Heart left ventricle (tissue), 16 donors: Measurements from ENCODE around the gene ADRM1. TPM values are rescaled to one million over a fixed set of nuclear protein-coding genes. Genes with fewer than 3 reads are reported as not detected.

ENCODE experiments used
- ATAC-seq, 4 donors: fragments of 200-7000 bp; cut with Tn5 transposase; one replicate each; pipeline ENCODE4 v1.9.1; 2020 to 2022; ENCODE audit warnings: moderate library complexity in 4 of 4, mild to moderate bottlenecking in 3 of 4, moderate number of reproducible peaks in 1 of 4
- DNase-seq, 5 donors: peaks; one replicate each; pipeline ENCODE4 v3.0.0-alpha.2; 2020
- H3K27ac ChIP-seq, 12 donors: fragments of 200-600 bp; sonication (generic) in 4 of 12; one replicate each; pipeline versions ENCODE4 v1.5.0 to v1.8.0; 2016 to 2022; ENCODE audit warnings: mild to moderate bottlenecking in 2 of 12
- H3K27me3 ChIP-seq, 9 donors: fragments of 200-600 bp; sonication (generic) in 2 of 9; one replicate each; pipeline versions ENCODE4 v1.5.1 to v1.8.0; 2016 to 2022; ENCODE audit warnings: mild to moderate bottlenecking in 3 of 9
- H3K36me3 ChIP-seq, 9 donors: fragments of 200-600 bp; sonication (generic) in 2 of 9; one replicate each; pipeline versions ENCODE4 v1.5.0 to v1.8.0; 2018 to 2022; ENCODE audit warnings: mild to moderate bottlenecking in 2 of 9
- H3K4me1 ChIP-seq, 12 donors: fragments of 200-600 bp; sonication (generic) in 4 of 12; one replicate each; pipeline versions ENCODE4 v1.5.0 to v1.8.0; 2016 to 2022; ENCODE audit warnings: mild to moderate bottlenecking in 3 of 12
- H3K4me3 ChIP-seq, 12 donors: fragments of 200-600 bp; sonication (generic) in 4 of 12; one replicate each; pipeline versions ENCODE4 v1.5.0 to v1.8.0; 2017 to 2022; ENCODE audit warnings: mild to moderate bottlenecking in 9 of 12, moderate library complexity in 4 of 12
- H3K9me3 ChIP-seq, 12 donors: fragments of 200-600 bp; sonication (generic) in 4 of 12; one replicate each; pipeline versions ENCODE4 v1.5.0 to v1.8.0; 2016 to 2022; ENCODE audit warnings: mild to moderate bottlenecking in 1 of 12
- CTCF ChIP-seq, 12 donors: fragments of 200-600 bp; sonication (generic) in 4 of 12; IDR thresholded peaks; one replicate each; pipeline versions ENCODE4 v1.5.0 to v1.8.0; 2018 to 2022; ENCODE audit warnings: antibody characterized with exemption in 12 of 12, mild to moderate bottlenecking in 5 of 12
- POLR2A ChIP-seq, 2 donors: fragments of 450-650 bp; IDR thresholded peaks; one replicate each; pipeline ENCODE4 v1.6.1; 2017; ENCODE audit warnings: antibody characterized with exemption in 2 of 2, mild to moderate bottlenecking in 2 of 2, moderate library complexity in 2 of 2
- WGBS, 4 donors: extraction: QIAGEN DNeasy Blood & Tissue Kit in 2 of 4; methylation state at CpG; one replicate each; pipeline versions ENCODE4 v1.1.5 to v1.1.7; 2013 to 2018; 5-methylcytosine and 5-hydroxymethylcytosine counted together
- intact Hi-C, 10 donors: fragments of 100-400 bp; cut with DNase I; formaldehyde crosslinking; loops; one replicate each; pipeline versions ENCODE4 v1.11.1 to v1.14.2; 2022
- polyA plus RNA-seq, 2 donors: library from polyadenylated mRNA; stranded (reverse); fragments of 200-250 nt; gene quantifications; one replicate each; pipeline ENCODE4 v1.2.3, GENCODE V29; 2013
- total RNA-seq, 9 donors: library from RNA; depleted of rRNA in 2 of 9; stranded (reverse); fragments of >200 nt in 2 of 9; fragmentation: NEBNext Ultra II Directional in 3 of 9; extraction: Animal tissue kit (Norgen Biotek cat#: 25700) in 3 of 9; gene quantifications; one replicate each; pipeline versions ENCODE4 v1.1.0 to v1.2.4, GENCODE V29; 2016 to 2023
- donor health status: ischemic (EF 13 %, LVEDD 7.1; RV severe dilation, severe dysfunction).
- donor health status: healthy with polysubstance abuse.
- donor health status: DM: no; HTN: yes; CAD: no.
- donor health status: DM: no; HTN: no; CAD: no.
- donor health status: ischemic (EF 25% LVEDD 6.9; RV normal size, moderate dysfunction).
- donor health status: ischemic (EF 25% LVEDD 5.7; RV mildly dilated, moderate dysfunction).
- donor health status: healthy.
- donor health status: DM: yes; HTN: yes; CAD: no.
- donor health status: ischemic (EF 35%, LVEDD 5.7; RV mildly dilated, moderate dysfunction).
- donor health status: nonischemic (EF 11% LVEDD 7.7; RV severe dilation, severe dysfunction).
- donor health status: DM: yes; HTN: yes; CAD: no.
- donor health status: PGD.
- donor health status: ischemic (EF 29% LVEDD 5.4; RV normal size, mild dysfunction).
- donor health status: nonischemic (EF 23%, LVEDD 6.1; RV moderate dilation, normal function).

ADRM1 gene
- total and polyA plus RNA-seq, 11 donors, result 66.8 to 218 (median 79.9) TPM

- intact Hi-C loops, result loop anchor here in 3 of 10 donors (5.0 to 10.0 kb wide), 3 partner anchors 48 to 261 kb away; partner anchors contain the start of genes MTG2 (in 1 of the 3) and OSBPL2 (in 1 of the 3)
- H3K36me3 ChIP-seq, result peaks cover 0 to 91% (median 75%) of the 10 kb centered on the region in 9 donors
- no peak overlapping the region for H3K4me3 ChIP-seq
- peak overlapping the region in 11 of 12 donors; percentile 50 to 85 (median 79) for H3K27ac ChIP-seq
- H3K9me3 ChIP-seq, result no peaks in the 10 kb centered on the region
- 56 to 73% (median 63%) methylated on average over 22 to 23 of the region's 23 CpGs for WGBS, 4 donors
- TF ChIP-seq POLR2A (IDR thresholded peaks at IDR 0.05) (no peak), CTCF (IDR thresholded peaks at IDR 0.05) (no peak)
- peaks cover 0 to 48% (median 33%) of the 10 kb centered on the region in 12 donors for H3K4me1 ChIP-seq
- ATAC-seq, result peak in 3 of 4 donors; percentile 16 to 77 (median 35)
- H3K27me3 ChIP-seq, result no peaks in the 10 kb centered on the region
- DNase-seq, result peak in 4 of 5 donors; percentile 46 to 76 (median 66)
Observed at GRCh38 chr20:62285722-62286121, 17.1 kb upstream of the ADRM1 start.

GRCh38 chr20:62286493-62287064, 16.2 kb upstream of the ADRM1 start:
- TF ChIP-seq POLR2A (IDR thresholded peaks at IDR 0.05) (no peak), CTCF (IDR thresholded peaks at IDR 0.05) (no peak)
- Histone ChIP-seq H3K36me3 (peaks cover 0 to 91% (median 75%) of the 10 kb centered on the region in 9 donors), H3K27me3 (no peaks in the 10 kb centered on the region), H3K27ac (peak overlapping the region; percentile 50 to 85 (median 76)), H3K9me3 (no peaks in the 10 kb centered on the region), H3K4me1 (peaks cover 0 to 48% (median 33%) of the 10 kb centered on the region in 12 donors), H3K4me3 (no peak overlapping the region)
- DNase-seq (peak in 3 of 5 donors; percentile 65 to 77 (median 73)), ATAC-seq (peak; percentile 52 to 66 (median 62))
- WGBS, 4 donors, result 49 to 56% (median 54%) methylated on average over 16 to 25 of the region's 25 CpGs
- intact Hi-C loops, result loop anchor here in 3 of 10 donors (5.0 to 10.0 kb wide), 3 partner anchors 49 to 262 kb away; partner anchors contain the start of genes MTG2 (in 1 of the 3) and OSBPL2 (in 1 of the 3)

GRCh38 chr20:62287129-62287528, 15.7 kb upstream of the ADRM1 start:
- DNase-seq (no peak), ATAC-seq (no peak)
- H3K27ac ChIP-seq, result peak overlapping the region in 10 of 12 donors; percentile 59 to 85 (median 80)
- intact Hi-C loops, result loop anchor here in 3 of 10 donors (5.0 to 10.0 kb wide), 3 partner anchors 50 to 262 kb away; partner anchors contain the start of genes MTG2 (in 1 of the 3) and OSBPL2 (in 1 of the 3)
- no peak overlapping the region for H3K4me3 ChIP-seq
- TF ChIP-seq POLR2A (IDR thresholded peaks at IDR 0.05), result no peak
- TF ChIP-seq CTCF (IDR thresholded peaks at IDR 0.05), result no peak
- H3K27me3 ChIP-seq, result no peaks in the 10 kb centered on the region
- 78 to 86% (median 82%) methylated on average over 6 of the region's 6 CpGs for WGBS, 4 donors
- peaks cover 0 to 91% (median 75%) of the 10 kb centered on the region in 9 donors for H3K36me3 ChIP-seq
- peaks cover 0 to 48% (median 33%) of the 10 kb centered on the region in 12 donors for H3K4me1 ChIP-seq
- H3K9me3 ChIP-seq, result no peaks in the 10 kb centered on the region
